Loucy (cell line): Measurements from ENCODE around the gene ZCCHC2.

Experiments
- H2AFZ ChIP-seq: fragments of 200-600 bp; sonication (generic); 2 replicates; pipeline ENCODE4 v1.6.0; 2016; ENCODE audit warnings: antibody characterized with exemption, mild to moderate bottlenecking, low read length, moderate library complexity
- H3F3A ChIP-seq: fragments of 200-600 bp; 2 replicates; pipeline ENCODE4 v1.6.0; 2016; ENCODE audit warnings: antibody characterized with exemption, low read depth, mild to moderate bottlenecking
- H3K27me3 ChIP-seq: fragments of 200-600 bp; sonication (generic); 2 replicates; pipeline ENCODE4 v1.6.1; 2014; ENCODE audit warnings: low read length, mild to moderate bottlenecking; ENCODE audit not compliant: insufficient read depth, poor library complexity, severe bottlenecking
- H3K36me3 ChIP-seq: fragments of 200-600 bp; sonication (generic); 2 replicates; pipeline ENCODE4 v1.6.1; 2016; ENCODE audit warnings: low read length; ENCODE audit not compliant: insufficient read depth
- H3K4me1 ChIP-seq: fragments of 200-600 bp; sonication (generic); 2 replicates; pipeline ENCODE4 v1.5.1; 2014; ENCODE audit warnings: low read length, mild to moderate bottlenecking; ENCODE audit not compliant: insufficient read depth, poor library complexity, severe bottlenecking
- H3K4me2 ChIP-seq: fragments of 200-600 bp; sonication (generic); 2 replicates; pipeline ENCODE4 v1.6.0; 2014; ENCODE audit warnings: antibody characterized with exemption, low read length, low read depth, mild to moderate bottlenecking; ENCODE audit not compliant: poor library complexity, severe bottlenecking
- H3K4me3 ChIP-seq: fragments of 200-600 bp; sonication (generic); 2 replicates; pipeline ENCODE4 v1.5.1; 2014; ENCODE audit warnings: low read length, mild to moderate bottlenecking, mixed read lengths; ENCODE audit not compliant: poor library complexity, severe bottlenecking
- H3K79me2 ChIP-seq: fragments of 200-600 bp; sonication (generic); 2 replicates; pipeline ENCODE4 v1.6.1; 2014; ENCODE audit warnings: low read length; ENCODE audit not compliant: insufficient read depth
- H3K9ac ChIP-seq: fragments of 200-600 bp; sonication (generic); 2 replicates; pipeline ENCODE4 v1.6.0; 2014; ENCODE audit warnings: mild to moderate bottlenecking, low read depth, low read length, moderate library complexity; ENCODE audit not compliant: poor library complexity, severe bottlenecking
- H3K9me2 ChIP-seq: fragments of 200-600 bp; sonication (generic); replicated peaks from 2 replicates; pipeline ENCODE4 v1.6.1; 2016; ENCODE audit warnings: low read depth, low read length, mixed read lengths
- H3K9me3 ChIP-seq: fragments of 200-600 bp; sonication (generic); 2 replicates; pipeline ENCODE4 v1.6.1; 2014; ENCODE audit warnings: mild to moderate bottlenecking, antibody characterized with exemption, low read length, low read depth; ENCODE audit not compliant: insufficient read depth
- H4K20me1 ChIP-seq: fragments of 200-600 bp; sonication (generic); 2 replicates; pipeline ENCODE4 v1.6.0; 2014; ENCODE audit warnings: antibody characterized with exemption, low read length, mild to moderate bottlenecking; ENCODE audit not compliant: insufficient read depth, poor library complexity, severe bottlenecking
- EZH2phosphoT487 ChIP-seq: fragments of 200-600 bp; IDR thresholded peaks from 2 replicates; pipeline ENCODE4 v1.6.1; 2018; ENCODE audit warnings: antibody characterized with exemption, mild to moderate bottlenecking, moderate library complexity, borderline replicate concordance
- TF ChIP-seq, protein P1 (sequence below): fragments of 200-600 bp; sonication (generic); conservative IDR thresholded peaks from 2 replicates; pipeline ENCODE4 v1.5.1; 2014; ENCODE audit warnings: mild to moderate bottlenecking, antibody characterized with exemption, low read length

Gene ZCCHC2

DNA sequence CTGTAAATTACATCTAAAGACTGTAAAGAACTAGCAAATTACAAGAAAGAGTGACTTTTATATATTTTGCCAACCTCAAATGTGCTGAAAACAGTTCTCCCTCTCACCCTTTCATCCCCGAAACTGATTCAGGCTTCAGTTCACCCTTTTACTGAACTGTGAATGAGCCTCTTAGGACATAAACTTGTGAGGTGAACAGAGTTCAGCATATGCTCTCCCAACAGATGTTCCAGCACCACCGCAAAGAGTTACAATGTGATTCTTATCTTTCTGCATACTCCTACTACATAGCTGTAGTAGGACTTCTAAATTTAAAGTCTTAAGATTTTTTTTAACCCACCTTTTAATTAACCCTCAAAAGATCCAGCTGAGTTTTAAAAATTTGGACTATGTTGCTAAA is 1.2 kb upstream of the ZCCHC2 start:
- H2AFZ ChIP-seq, result no peak overlapping the region

GRCh38 chr18:62522178-62522503 is 684 bp upstream of the ZCCHC2 start:
- Histone ChIP-seq H3K4me3 (peak overlapping the region; percentile 90), H3K27me3 (no peaks in the 10 kb centered on the region), H3K4me1 (peaks cover 25% of the 10 kb centered on the region), H3K9ac (peak overlapping the region; percentile 61), H3K36me3 (no peaks in the 10 kb centered on the region), H4K20me1 (peaks cover 9% of the 10 kb centered on the region), H3K9me3 (no peaks in the 10 kb centered on the region), H2AFZ (peak overlapping the region; percentile 96), H3K9me2 (no peaks in the 10 kb centered on the region), H3K4me2 (peak overlapping the region; percentile 93), H3F3A (no peaks in the 10 kb centered on the region), H3K79me2 (peaks cover 32% of the 10 kb centered on the region)
- TF ChIP-seq, protein P1, sequence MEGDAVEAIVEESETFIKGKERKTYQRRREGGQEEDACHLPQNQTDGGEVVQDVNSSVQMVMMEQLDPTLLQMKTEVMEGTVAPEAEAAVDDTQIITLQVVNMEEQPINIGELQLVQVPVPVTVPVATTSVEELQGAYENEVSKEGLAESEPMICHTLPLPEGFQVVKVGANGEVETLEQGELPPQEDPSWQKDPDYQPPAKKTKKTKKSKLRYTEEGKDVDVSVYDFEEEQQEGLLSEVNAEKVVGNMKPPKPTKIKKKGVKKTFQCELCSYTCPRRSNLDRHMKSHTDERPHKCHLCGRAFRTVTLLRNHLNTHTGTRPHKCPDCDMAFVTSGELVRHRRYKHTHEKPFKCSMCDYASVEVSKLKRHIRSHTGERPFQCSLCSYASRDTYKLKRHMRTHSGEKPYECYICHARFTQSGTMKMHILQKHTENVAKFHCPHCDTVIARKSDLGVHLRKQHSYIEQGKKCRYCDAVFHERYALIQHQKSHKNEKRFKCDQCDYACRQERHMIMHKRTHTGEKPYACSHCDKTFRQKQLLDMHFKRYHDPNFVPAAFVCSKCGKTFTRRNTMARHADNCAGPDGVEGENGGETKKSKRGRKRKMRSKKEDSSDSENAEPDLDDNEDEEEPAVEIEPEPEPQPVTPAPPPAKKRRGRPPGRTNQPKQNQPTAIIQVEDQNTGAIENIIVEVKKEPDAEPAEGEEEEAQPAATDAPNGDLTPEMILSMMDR, result no peak
- no peak for TF ChIP-seq EZH2phosphoT487

More for the DNA sequence above, 1.2 kb upstream of the ZCCHC2 start:
- Histone ChIP-seq H4K20me1 (peaks cover 9% of the 10 kb centered on the region), H3K36me3 (no peaks in the 10 kb centered on the region), H3K4me2 (peak overlapping the region; percentile 93), H3K4me3 (peak overlapping the region; percentile 90), H3K9me2 (no peaks in the 10 kb centered on the region), H3K27me3 (no peaks in the 10 kb centered on the region), H3K4me1 (peaks cover 23% of the 10 kb centered on the region), H3F3A (no peaks in the 10 kb centered on the region), H3K9me3 (no peaks in the 10 kb centered on the region), H3K9ac (peak overlapping the region; percentile 61), H3K79me2 (peaks cover 29% of the 10 kb centered on the region)
- TF ChIP-seq EZH2phosphoT487, result no peak
- TF ChIP-seq, protein P1, result no peak

DNA sequence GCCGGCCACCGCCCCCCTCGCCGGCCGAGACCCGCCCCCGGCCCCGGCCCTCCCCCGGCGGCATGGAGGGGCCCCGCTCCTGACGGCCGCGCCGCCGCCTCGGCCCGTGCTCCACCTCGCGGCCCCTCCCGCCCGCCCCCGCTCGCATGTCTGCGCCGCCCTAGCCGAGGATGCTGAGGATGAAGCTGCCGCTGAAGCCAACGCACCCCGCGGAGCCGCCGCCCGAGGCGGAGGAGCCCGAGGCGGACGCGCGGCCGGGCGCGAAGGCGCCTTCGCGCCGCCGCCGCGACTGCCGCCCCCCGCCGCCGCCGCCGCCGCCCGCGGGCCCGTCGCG is 397 bp downstream of the ZCCHC2 start:
- TF ChIP-seq, protein P1, result no peak
- no peak for TF ChIP-seq EZH2phosphoT487
- no peak overlapping the region for H3K9ac ChIP-seq
- H3K4me3 ChIP-seq, result peak overlapping the region; percentile 90
- no peaks in the 10 kb centered on the region for H3K36me3 ChIP-seq
- H4K20me1 ChIP-seq, result peaks cover 9% of the 10 kb centered on the region
- no peaks in the 10 kb centered on the region for H3K9me3 ChIP-seq
- H3F3A ChIP-seq, result peaks cover 5% of the 10 kb centered on the region; the same call in 1 of the 2 replicates
- peaks cover 43% of the 10 kb centered on the region for H3K79me2 ChIP-seq
- H2AFZ ChIP-seq, result no peak overlapping the region; the same call in 1 of the 2 replicates
- peaks cover 35% of the 10 kb centered on the region for H3K4me1 ChIP-seq
- no peaks in the 10 kb centered on the region for H3K9me2 ChIP-seq
- no peak overlapping the region for H3K4me2 ChIP-seq
- no peaks in the 10 kb centered on the region for H3K27me3 ChIP-seq
